LoVo (cell line): ENCODE results near the gene CNRIP1.
A peak's percentile ranks its signal among the peaks of the same experiment; 100 is the strongest.

ENCODE experiments used
- DNase-seq: peaks from one replicate; pipeline ENCODE4 v3.0.0-alpha.2; 2016; ENCODE audit warnings: low spot score

The CNRIP1 gene

DNA sequence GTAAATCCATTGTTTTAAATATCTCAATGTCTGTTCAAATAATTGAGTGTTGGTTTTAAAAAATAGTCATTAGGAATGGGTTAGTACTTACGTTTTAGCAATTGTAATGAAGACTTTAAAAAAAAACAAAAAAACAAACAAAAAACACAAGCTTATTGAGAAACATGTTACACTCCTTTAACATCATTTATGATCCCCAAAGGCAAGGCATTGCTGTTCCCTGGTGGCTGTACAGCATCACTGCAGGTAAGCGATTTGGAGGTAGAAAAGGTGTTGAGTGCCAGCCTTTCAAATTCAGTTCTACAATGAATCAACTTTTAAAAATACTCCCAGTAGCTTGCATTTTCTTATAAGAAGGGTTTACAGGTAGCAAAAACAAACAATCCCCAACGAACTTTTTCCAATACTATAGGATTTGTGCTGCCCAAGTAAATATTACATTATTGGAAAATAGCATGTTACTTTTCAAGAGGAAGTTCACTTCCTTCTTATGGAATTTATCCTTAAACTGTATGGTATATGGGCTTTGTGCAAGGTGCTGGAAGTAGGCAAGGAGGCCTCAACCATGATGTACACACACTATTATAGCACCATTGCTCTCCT is 27.5 kb downstream of the CNRIP1 start:
- peak; percentile 48 for DNase-seq

GRCh38 chr2:68291314-68291713 is 28.4 kb downstream of the CNRIP1 start:
- DNase-seq, result no peak

DNA sequence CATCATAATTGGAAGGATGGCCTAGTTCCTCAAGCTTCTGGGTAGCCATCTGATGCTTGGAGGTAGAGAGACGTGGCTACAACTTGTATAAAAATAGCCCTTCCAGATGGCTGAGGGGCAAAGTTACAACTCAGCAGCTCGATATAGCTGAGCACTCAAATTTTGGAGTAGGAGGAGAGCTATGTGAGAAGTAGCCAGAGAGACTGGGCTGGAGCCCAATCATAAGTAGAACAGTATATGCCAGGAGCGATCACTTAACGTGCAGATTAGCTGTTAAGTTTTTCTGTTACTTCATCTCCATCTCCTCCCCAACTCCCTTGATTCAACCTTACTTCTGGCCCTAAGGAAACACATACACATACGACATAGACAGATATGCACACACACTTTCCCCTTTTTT is 28.8 kb downstream of the CNRIP1 start:
- DNase-seq, result no peak

- DNase-seq, result no peak
Observed at GRCh38 chr2:68287580-68288441, 31.9 kb downstream of the CNRIP1 start.

DNA sequence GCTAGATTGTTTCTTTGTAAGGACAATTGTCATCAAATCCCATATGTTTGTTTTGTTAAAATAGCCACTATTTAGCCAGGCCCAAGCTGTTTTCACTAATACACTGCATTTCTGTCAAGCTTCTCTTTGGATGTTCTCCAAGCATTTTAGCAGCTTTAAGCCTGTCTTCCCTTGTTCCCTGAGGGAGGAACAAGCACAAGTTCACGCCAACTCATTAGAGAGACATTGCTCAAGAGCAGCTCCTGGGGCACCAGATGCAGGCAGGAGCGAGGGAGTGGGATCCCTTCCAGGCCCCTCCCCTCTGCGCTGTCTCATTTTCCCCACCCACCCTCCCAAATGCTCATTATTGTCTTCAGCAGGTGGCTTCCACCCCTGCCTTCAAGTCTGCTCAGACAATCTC is 34.9 kb downstream of the CNRIP1 start:
- DNase-seq, result no peak

DNA sequence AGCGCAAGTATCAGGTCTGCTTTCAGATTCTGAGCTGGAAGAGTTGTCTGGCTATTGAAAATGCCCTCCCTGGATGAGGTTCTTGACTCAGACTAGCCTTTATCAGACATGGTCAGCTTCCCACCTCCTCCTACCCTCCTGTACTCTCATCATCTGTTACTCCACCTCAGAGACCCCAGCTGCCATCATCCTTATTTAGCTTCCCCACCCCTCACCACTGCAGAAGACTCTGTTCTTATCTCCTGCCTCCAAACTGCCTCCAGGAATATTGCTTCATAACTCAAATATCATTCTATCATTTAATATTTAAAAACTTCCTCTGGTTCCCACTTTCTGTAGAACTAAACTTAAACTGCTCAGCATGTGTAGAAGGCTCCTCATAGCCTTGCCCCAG is 36.3 kb downstream of the CNRIP1 start:
- no peak for DNase-seq

DNA sequence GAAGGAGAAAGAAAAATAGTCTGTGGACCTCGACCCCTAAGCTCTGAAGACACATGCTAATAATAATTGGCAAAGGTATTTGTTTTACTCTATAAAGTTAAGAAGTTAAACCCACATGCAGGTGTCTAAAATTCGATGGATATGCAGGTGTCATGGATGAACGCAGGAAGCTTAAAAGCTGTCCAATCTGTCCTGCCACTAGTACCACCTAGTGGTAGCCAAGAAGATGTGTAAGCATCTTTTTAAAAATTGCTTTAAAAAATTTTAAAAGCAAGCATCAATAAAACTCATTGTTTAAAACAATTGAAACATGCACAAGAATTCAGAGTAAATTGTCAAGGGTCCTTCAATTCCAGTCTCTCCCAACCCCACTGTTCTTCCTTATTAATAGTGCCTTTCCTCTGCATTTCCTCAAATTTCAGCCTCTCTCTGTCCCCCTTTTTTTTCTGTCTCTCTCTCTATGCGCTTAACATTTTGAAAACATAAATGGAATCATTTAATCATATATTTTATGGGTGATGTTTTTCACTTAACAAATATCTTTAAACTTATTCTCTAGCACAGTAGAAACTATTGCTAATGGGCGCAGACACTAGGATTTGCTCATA is 36.8 kb downstream of the CNRIP1 start:
- DNase-seq, result peak; percentile 61

DNA sequence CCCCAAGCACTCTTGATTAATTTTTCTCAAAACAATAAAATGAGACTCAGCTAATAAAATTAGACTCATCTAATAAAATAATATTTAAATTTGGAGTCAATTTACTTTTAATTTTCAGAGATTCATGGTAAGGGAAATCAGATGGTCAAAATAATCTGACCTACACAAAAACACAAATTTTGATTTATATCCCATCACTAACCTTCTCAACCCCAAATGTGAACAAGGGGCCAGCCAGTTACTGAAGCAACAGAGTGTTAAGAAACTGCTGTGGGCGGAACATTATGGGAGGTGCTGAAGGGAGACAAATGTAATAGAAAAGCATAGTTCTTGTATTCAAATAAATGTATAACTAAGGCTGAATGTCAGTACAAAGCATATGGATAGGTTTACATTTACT is 39.0 kb downstream of the CNRIP1 start:
- no peak for DNase-seq

GRCh38 chr2:68280348-68280747 is 39.4 kb downstream of the CNRIP1 start:
- DNase-seq, result no peak

GRCh38 chr2:68279691-68280090 is 40.1 kb downstream of the CNRIP1 start:
- no peak for DNase-seq

- no peak for DNase-seq
Observed at GRCh38 chr2:68278169-68278568, 41.6 kb downstream of the CNRIP1 start.

DNA sequence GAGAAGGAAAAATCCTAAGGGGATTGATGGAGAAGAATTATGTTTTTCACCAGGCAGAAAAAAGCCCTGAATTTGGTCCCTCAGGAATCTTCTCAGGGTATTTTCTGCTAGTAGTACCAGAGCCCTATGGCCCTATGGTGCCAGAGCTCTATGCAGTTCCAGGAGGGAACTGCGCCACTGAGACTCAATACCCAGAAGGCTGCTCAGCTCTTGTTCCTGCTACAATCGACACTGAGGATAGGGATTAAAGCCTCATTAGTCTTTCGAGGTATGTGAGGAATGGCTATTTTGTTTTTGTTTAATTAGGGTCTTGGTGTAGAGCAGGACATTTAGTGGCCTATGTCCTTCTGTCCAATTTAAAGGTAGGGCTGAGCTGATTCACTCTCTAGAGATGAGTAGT is 45.7 kb downstream of the CNRIP1 start:
- no peak for DNase-seq

GRCh38 chr2:68272246-68272994 is 47.3 kb downstream of the CNRIP1 start:
- DNase-seq, result no peak

- DNase-seq, result no peak
Observed at GRCh38 chr2:68266655-68267054, 53.1 kb downstream of the CNRIP1 start.

- no peak for DNase-seq
Observed at GRCh38 chr2:68263632-68264031, 56.1 kb downstream of the CNRIP1 start.

DNA sequence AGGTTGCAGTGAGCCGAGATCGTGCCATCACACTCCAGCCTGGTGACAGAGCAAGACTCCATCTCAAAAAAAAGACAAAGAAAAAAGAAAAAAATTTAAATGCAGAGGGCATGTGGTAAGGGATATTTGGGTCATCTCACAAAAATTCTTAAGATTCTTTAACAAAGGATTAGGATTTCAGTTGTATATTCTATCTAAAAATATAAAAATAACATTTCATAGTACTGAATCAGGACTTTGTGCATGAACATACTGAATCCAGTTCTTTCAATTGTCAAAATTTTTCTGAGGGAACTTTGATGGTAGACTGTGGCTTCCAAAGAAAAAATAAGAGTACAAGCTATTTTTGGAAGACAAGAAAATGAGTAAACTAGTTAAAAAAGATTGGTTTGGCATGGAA is 60.9 kb downstream of the CNRIP1 start:
- no peak for DNase-seq

DNA sequence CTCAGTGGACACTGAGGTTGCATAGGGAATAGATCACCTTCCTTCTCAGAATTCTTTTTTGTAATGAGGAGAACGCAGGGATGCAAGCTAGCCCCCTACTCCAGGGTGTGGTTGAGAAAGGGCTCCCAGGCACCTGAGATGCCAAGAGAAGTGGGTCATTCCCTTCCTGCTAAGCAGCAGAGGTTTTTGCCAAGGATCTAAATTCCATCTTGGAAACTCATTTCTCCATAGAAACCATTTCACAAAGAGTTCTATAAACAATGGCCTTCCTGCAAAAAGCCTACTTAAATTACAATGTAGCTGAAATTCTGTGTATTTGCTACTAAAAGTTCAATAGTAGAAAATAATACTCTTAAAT is 63.7 kb downstream of the CNRIP1 start:
- DNase-seq, result no peak

DNA sequence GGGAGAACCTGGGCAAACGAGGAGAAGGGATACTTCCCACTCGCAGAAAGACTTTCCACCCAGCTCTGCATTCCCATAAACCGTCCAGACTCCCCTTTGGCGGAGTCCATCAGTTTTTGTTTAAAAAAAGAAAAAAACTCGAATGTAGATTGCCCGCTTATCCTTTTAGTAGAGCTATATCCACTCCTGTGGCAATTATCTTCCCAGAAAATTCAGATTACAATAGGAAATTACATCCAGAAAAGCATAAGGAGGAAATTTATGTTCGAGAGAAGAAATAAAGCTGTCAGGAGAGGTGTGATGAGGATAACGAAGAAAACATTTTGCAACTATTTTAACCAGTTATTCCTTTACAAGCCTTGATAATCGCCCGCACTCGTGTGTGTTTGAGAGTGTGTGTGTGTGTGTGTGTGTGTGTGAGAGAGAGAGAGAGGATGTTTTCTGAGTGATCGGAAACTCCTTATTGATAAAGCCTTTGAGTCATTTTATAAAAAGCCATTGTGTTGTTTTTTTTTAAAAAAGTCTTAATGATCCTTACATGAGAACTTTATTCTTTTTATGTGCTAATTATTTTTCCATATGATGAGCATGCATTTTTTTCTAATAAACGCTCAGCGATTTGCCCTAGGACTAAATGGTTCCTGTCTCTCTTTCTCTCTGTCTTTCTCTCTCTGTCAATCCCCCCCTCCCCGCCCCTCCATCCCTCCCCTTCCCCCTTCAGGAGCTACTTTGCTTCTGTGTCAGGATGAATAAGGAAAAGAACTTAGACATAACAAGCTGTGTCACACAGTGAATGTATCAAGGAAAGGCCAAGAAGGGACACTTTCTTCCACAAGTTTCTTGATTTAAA is 66.3 kb downstream of the CNRIP1 start:
- DNase-seq, result peak; percentile 5

GRCh38 chr2:68252400-68253218 is 67.1 kb downstream of the CNRIP1 start, which contains the start of gene PPP3R1:
Gene PPP3R1 (minus strand): TSS chr2:68252532. CDS start chr2:68252127, 405 bp downstream.
- peak; percentile 94 for DNase-seq

DNA sequence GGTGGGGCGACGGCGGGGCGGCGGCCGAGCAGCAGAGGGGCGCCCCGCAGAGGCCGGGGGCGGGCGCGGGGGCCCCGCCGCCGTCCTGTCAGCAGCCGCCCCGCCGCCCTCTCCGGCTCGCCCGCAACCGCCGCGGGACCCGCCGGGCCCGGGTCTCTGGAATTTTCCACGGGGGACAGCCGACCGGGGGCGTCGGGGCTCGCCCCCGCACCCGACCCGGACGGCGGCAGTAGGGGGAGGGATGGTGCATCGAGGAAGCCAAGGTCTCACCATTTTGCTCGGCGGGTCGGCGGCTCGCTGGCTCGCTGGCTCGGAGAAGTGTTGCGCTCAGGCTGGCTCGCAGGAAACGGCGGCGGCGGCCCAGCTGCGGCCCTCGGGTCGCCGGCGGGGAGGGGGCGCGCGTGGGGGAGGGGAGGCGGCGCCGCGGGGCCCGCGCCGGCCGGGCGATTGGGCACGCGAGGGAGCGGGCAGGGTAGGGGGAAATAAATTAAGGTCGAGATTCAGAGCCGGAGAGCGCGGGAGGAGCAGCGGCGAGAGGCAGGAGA is 67.8 kb downstream of the CNRIP1 start:
- DNase-seq, result no peak
